Naive thymus-derived CD4-positive, alpha-beta T cell (primary cell): ENCODE data around the gene TBXAS1. TPM values are rescaled to one million over a fixed set of nuclear protein-coding genes. Genes with fewer than 3 reads are reported as not detected.

Source experiments
- ATAC-seq: fragments of 150-1000 bp; cut with Tn5 transposase; 2 replicates; pipeline ENCODE4 v1.10.0; 2021; ENCODE audit warnings: mild to moderate bottlenecking, moderate library complexity
- CTCF ChIA-PET: fragments of 350-600 bp; sonication (Branson Sonifier 250); formaldehyde crosslinking; loops from one replicate; lab custom pipeline; 2021; ENCODE audit warnings: antibody characterized with exemption; lab: Charles Lee
- POLR2A ChIA-PET: fragments of 350-600 bp; sonication (Branson Sonifier 250); formaldehyde crosslinking; loops from one replicate; lab custom pipeline; 2021; ENCODE audit warnings: antibody characterized with exemption, inconsistent platforms; lab: Charles Lee
- DNase-seq, 9 donors: peaks; one replicate each; pipeline versions ENCODE4 v3.0.0 to v3.0.0-alpha.2; 2020 to 2022; ENCODE audit warnings: mixed read lengths in 1 of 9
- H3K27ac ChIP-seq: one replicate; pipeline ENCODE4 v1.7.0; 2013; ENCODE audit warnings: mild to moderate bottlenecking, low read depth, low read length, moderate library complexity
- H3K27me3 ChIP-seq, 2 donors: one replicate each; pipeline ENCODE4 v1.7.0; 2013; ENCODE audit warnings: low read length in 2 of 2, mild to moderate bottlenecking in 2 of 2, moderate library complexity in 2 of 2; ENCODE audit not compliant: control insufficient read depth in 2 of 2, insufficient read depth in 2 of 2
- H3K36me3 ChIP-seq, 3 experiments: 1 replicate in 2 of 3; 2 replicates in 1 of 3; pipeline ENCODE4 v1.7.0; 2013; ENCODE audit warnings: low read length in 3 of 3, mild to moderate bottlenecking in 3 of 3, moderate library complexity in 1 of 3; ENCODE audit not compliant: insufficient read depth in 3 of 3, control insufficient read depth in 2 of 3
- H3K4me1 ChIP-seq, 2 donors: one replicate each; pipeline ENCODE4 v1.7.0; 2013; ENCODE audit warnings: low read length in 2 of 2, mild to moderate bottlenecking in 2 of 2, moderate library complexity in 1 of 2; ENCODE audit not compliant: control insufficient read depth in 2 of 2, insufficient read depth in 2 of 2
- H3K4me3 ChIP-seq: 2 replicates; pipeline ENCODE4 v1.7.0; 2013; ENCODE audit warnings: mild to moderate bottlenecking, low read length
- H3K9me3 ChIP-seq, 3 experiments: 1 replicate in 2 of 3; 2 replicates in 1 of 3; pipeline ENCODE4 v1.7.0; 2013; ENCODE audit warnings: low read length in 3 of 3; ENCODE audit not compliant: control insufficient read depth in 2 of 3
- H3K27ac Mint-ChIP-seq, 9 donors: one replicate each; pipeline ENCODE4 v1.8.0; 2020 to 2022; ENCODE audit warnings: mixed read lengths in 9 of 9, mild to moderate bottlenecking in 8 of 9, moderate library complexity in 5 of 9, inconsistent platforms in 2 of 9
- H3K27me3 Mint-ChIP-seq, 5 donors: one replicate each; pipeline ENCODE4 v1.8.0; 2021 to 2022; ENCODE audit warnings: mixed read lengths in 5 of 5, mild to moderate bottlenecking in 1 of 5
- H3K36me3 Mint-ChIP-seq, 5 donors: one replicate each; pipeline ENCODE4 v1.8.0; 2020 to 2022; ENCODE audit warnings: mixed read lengths in 5 of 5, mild to moderate bottlenecking in 3 of 5, inconsistent platforms in 1 of 5
- H3K4me1 Mint-ChIP-seq, 7 donors: one replicate each; pipeline ENCODE4 v1.8.0; 2020 to 2022; ENCODE audit warnings: mixed read lengths in 7 of 7, mild to moderate bottlenecking in 3 of 7, inconsistent platforms in 1 of 7
- H3K4me3 Mint-ChIP-seq, 10 donors: one replicate each; pipeline ENCODE4 v1.8.0; 2020 to 2022; ENCODE audit warnings: mild to moderate bottlenecking in 10 of 10, mixed read lengths in 10 of 10, moderate library complexity in 6 of 10, inconsistent platforms in 2 of 10
- H3K9me3 Mint-ChIP-seq, 11 donors: one replicate each; pipeline ENCODE4 v1.8.0; 2020 to 2022; ENCODE audit warnings: mixed read lengths in 11 of 11, mild to moderate bottlenecking in 4 of 11, inconsistent platforms in 1 of 11, moderate library complexity in 1 of 11
- intact Hi-C, 2 donors: fragments of 100-400 bp; cut with micrococcal nuclease; formaldehyde crosslinking; loops; one replicate each; pipeline ENCODE4 v1.15.1; 2023
- polyA plus RNA-seq, 2 donors: library from polyadenylated mRNA; unstranded; fragments of 300-500 nt; fragmentation: Illumina TruSeq; gene quantifications; one replicate each; pipeline ENCODE4 v1.2.3, GENCODE V29; 2021
- total RNA-seq, 6 experiments: library from RNA in 5 of 6; stranded (reverse) in 5 of 6; gene quantifications; 1 replicate in 5 of 6; 2 replicates in 1 of 6; pipeline ENCODE4 v1.2.3 and lab custom pipeline; 2021 to 2026

The TBXAS1 gene
- total RNA-seq (10 to 100 TPM in 1 of 5 experiments, 1 to 10 TPM in 4; 2.6 to 70.9 (median 6.7) TPM), polyA plus RNA-seq (1 to 10 TPM; 1.9 to 2.9 TPM), total RNA-seq (lab: John Stamatoyannopoulos, UW) (1.3 reads per million, percentile 2 among the genes with 10 or more reads in this experiment)

DNA sequence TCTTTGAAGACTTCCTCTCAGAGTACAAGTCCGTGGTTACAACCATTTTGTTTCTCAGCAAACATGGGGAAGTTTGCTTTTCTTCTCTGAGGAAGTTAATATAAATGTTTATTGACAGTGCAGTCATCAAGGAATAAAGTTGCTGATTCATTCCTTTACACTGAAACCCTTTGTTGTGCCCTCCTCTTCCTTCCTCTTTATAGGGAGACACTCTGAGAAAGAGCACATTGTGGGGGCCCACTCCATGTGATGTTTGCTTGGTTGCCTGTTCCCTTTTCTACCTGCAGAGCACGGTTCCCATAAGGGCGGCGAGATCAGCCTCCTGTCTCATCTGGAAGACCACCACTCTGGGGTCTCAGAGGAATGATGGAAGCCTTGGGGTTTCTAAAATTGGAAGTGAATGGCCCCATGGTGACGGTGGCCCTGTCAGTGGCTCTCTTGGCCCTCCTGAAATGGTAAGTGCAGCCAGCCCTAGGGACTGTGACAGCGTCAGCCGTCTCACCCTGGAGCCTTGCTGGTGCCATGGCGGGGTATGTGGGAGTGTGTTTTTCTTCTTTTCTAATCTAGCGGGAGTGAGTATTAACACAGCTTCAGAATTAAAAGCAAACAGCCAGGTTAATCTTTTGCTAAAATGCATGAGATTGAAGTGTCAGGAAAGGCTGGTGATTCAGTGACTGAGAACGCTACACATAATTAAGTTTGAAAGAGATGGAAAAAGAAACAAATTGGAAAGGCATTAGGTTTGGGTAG is at the start of gene TBXAS1:
Gene TBXAS1 (plus strand): TSS at position 240 of the 750 bp plus-strand sequence. CDS start 127 bp downstream, at position 367.
- Histone ChIP-seq H3K27me3 (no peaks in the 10 kb centered on the region), H3K4me3 (no peak within 1 kb of the TSS), H3K9me3 (no peaks in the 10 kb centered on the region), H3K36me3 (no peaks in the 10 kb centered on the region), H3K4me1 (peaks cover 0 to 8% of the 10 kb centered on the region in 2 donors), H3K27ac (no peak within 1 kb of the TSS)
- Mint-ChIP-seq H3K9me3 (peaks cover 2 to 16% (median 9%) of the 10 kb centered on the region in 11 donors), H3K36me3 (peaks cover 0 to 13% (median 8%) of the 10 kb centered on the region in 5 donors), H3K4me3 (peak within 1 kb of the TSS; percentile 19 to 78 (median 68)), H3K27me3 (peaks cover 0 to 16% (median 5%) of the 10 kb centered on the region in 5 donors), H3K4me1 (peaks cover 10 to 30% (median 26%) of the 10 kb centered on the region in 7 donors), H3K27ac (peak within 1 kb of the TSS in 8 of 9 donors; percentile 67 to 90 (median 83))
- DNase-seq, result peak in 3 of 9 donors; percentile 6 to 14 (median 12)
- ChIA-PET POLR2A (no interaction called here), CTCF (interaction anchor here (1.2 to 1.7 kb wide), 3 partner anchors 182 to 228 kb away, joined by 3 to 6 read pairs (median 5); no protein-coding TSS in a partner anchor)
- intact Hi-C loops, result loop anchor here in 1 of 2 donors (10.0 kb wide), 1 partner anchor 184 kb away; no protein-coding TSS in a partner anchor
- peak; percentile 87 for ATAC-seq

DNA sequence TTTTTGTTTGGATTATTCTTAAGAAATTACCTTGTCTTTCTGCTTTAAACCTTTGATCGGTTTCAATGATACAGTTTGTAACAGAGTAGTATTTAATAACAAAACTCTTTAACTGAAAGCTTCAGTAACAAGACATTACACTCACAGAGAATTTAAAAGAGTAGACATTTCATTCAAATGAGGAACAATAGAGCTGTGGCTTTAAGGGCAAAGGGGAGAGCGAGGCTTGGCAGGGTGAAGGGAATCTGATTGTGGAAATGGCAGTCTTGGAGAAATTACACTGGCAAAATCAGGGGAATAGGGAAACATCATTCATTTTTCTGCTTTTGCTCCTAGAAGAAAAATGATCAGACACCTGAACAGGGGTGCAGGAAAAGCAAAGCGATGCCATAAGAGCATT is 46.1 kb upstream of the TBXAS1 start:
- intact Hi-C loops, result no loop called here
- ChIA-PET CTCF (interaction anchor here (0.5 to 0.6 kb wide), 2 partner anchors 58 to 136 kb away, joined by 3 read pairs; no protein-coding TSS in a partner anchor), POLR2A (no interaction called here)
- H3K4me3 ChIP-seq, result no peak overlapping the region
- H3K9me3 ChIP-seq, result no peaks in the 10 kb centered on the region
- Mint-ChIP-seq H3K36me3 (peaks cover 0 to 3% (median 0%) of the 10 kb centered on the region in 5 donors), H3K27ac (no peak overlapping the region), H3K27me3 (peaks cover 0 to 29% (median 5%) of the 10 kb centered on the region in 5 donors), H3K9me3 (no peaks in the 10 kb centered on the region), H3K4me1 (peaks cover 8 to 17% (median 15%) of the 10 kb centered on the region in 7 donors), H3K4me3 (no peak overlapping the region)
- H3K27ac ChIP-seq, result no peak overlapping the region
- ATAC-seq (no peak), DNase-seq (no peak)
- H3K36me3 ChIP-seq, result peaks cover 0 to 5% (median 0%) of the 10 kb centered on the region in 3 experiments
- peaks cover 4 to 8% of the 10 kb centered on the region in 2 donors for H3K4me1 ChIP-seq
- H3K27me3 ChIP-seq, result no peaks in the 10 kb centered on the region

DNA sequence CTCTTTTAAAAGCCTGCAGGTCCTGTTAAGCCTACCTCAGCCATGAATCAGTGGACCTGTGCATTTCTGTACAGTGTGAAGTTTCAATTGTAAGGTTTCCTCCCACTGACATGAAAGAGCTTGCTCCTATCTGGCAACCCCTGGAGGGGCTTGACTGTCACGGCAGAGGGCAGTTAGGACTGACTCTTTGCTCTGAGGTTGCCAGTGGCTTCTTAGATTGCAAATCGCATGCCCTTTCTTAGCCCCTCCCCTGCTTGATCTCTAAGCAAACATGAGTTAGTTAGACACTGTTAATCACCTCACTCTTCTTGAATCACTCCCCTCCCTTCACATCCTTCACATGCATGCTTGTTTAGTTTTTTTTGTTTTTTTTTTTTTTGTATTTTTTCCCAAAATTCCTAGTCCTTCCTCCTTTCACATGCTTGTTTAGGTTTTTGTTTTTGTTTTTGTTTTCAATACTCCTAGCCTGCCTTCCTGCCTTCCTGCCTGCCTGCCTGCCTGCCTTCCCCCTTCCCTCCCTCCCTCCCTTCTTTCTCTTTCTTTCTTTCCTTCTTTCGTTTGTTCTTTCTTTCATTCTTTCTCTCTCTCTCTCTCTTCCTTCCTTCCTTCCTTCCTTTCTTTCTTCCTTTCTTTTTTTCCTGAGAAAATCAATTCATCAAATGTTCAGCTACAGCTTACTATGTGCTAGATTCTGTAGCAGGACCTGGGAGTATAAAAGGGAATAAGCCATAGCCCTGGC is 45.2 kb upstream of the TBXAS1 start:
- Histone ChIP-seq H3K9me3 (no peaks in the 10 kb centered on the region), H3K4me3 (no peak overlapping the region), H3K4me1 (peaks cover under 1 to 5% of the 10 kb centered on the region in 2 donors), H3K36me3 (no peaks in the 10 kb centered on the region), H3K27me3 (no peaks in the 10 kb centered on the region), H3K27ac (no peak overlapping the region)
- peaks cover 3 to 13% (median 12%) of the 10 kb centered on the region in 7 donors for H3K4me1 Mint-ChIP-seq
- no peak for DNase-seq
- H3K27ac Mint-ChIP-seq, result no peak overlapping the region
- H3K9me3 Mint-ChIP-seq, result no peaks in the 10 kb centered on the region
- POLR2A ChIA-PET, result interaction anchor here (1.0 kb wide), 1 partner anchor 16 kb away, joined by 3 read pairs; no protein-coding TSS in a partner anchor
- CTCF ChIA-PET, result no interaction called here
- peaks cover 0 to 3% (median 0%) of the 10 kb centered on the region in 5 donors for H3K36me3 Mint-ChIP-seq
- intact Hi-C loops, result no loop called here
- ATAC-seq, result no peak
- no peak overlapping the region for H3K4me3 Mint-ChIP-seq
- H3K27me3 Mint-ChIP-seq, result peaks cover 0 to 26% (median 5%) of the 10 kb centered on the region in 5 donors

DNA sequence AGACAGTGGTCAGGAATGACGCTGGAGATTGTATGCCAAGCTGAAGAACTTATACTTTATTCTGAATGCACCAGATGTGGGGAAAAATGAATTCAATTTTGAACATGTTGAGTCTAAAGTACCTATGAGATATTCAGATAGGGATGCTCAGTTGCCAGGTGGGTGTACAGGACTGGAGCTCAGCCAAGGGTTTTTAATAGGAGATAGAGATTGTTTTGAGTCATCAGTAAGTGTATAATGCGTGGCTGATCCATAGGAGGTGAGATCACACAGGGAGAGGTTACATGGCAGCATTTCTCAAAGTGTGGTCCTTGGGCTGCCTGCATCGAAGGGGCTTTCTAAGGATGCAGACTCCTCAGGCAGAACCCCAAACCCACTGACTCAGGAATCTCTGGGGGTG is 44.4 kb upstream of the TBXAS1 start:
- Mint-ChIP-seq H3K27ac (no peak overlapping the region), H3K36me3 (peaks cover 0 to 3% (median 0%) of the 10 kb centered on the region in 5 donors), H3K4me3 (no peak overlapping the region), H3K27me3 (peaks cover 0 to 19% (median 5%) of the 10 kb centered on the region in 5 donors), H3K9me3 (no peaks in the 10 kb centered on the region), H3K4me1 (peaks cover 0 to 5% (median 4%) of the 10 kb centered on the region in 7 donors)
- no peak overlapping the region for H3K4me3 ChIP-seq
- no peaks in the 10 kb centered on the region for H3K9me3 ChIP-seq
- ChIA-PET POLR2A (interaction anchor here (0.9 to 1.0 kb wide), 2 partner anchors 16 to 69 kb away, joined by 3 read pairs; no protein-coding TSS in a partner anchor), CTCF (no interaction called here)
- no peaks in the 10 kb centered on the region for H3K36me3 ChIP-seq
- H3K27ac ChIP-seq, result no peak overlapping the region
- ATAC-seq, result no peak
- DNase-seq, result no peak
- no peaks in the 10 kb centered on the region for H3K4me1 ChIP-seq
- intact Hi-C loops, result no loop called here
- H3K27me3 ChIP-seq, result no peaks in the 10 kb centered on the region

DNA sequence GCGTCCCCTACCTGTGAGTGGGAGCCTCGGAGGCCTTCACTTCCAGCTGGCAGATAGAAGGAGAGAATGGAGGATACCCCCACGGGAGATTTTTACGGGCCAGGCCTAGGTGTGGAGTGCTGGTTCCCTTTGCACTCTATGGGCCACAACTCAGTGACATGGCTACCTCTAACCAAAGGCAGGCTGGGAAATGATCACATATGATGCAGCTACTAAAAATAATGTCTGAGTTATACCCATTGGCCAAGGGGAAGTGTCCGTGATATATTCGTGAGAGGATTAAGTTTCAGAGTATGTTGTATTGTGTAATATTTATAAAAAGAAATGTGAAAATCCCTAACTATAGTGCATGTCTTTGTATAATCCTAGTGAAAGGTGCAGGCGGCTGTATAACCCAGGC is 37.7 kb upstream of the TBXAS1 start:
- H3K4me3 Mint-ChIP-seq, result no peak overlapping the region
- intact Hi-C loops, result loop anchor here in 1 of 2 donors (5.0 kb wide), 1 partner anchor 51 kb away; no protein-coding TSS in a partner anchor
- H3K27ac Mint-ChIP-seq, result no peak overlapping the region
- ChIA-PET CTCF (no interaction called here), POLR2A (no interaction called here)
- H3K27me3 Mint-ChIP-seq, result peaks cover 0 to 8% (median 0%) of the 10 kb centered on the region in 5 donors
- H3K9me3 ChIP-seq, result no peaks in the 10 kb centered on the region
- H3K36me3 Mint-ChIP-seq, result peaks cover 0 to 5% (median 4%) of the 10 kb centered on the region in 5 donors
- H3K4me1 ChIP-seq, result no peaks in the 10 kb centered on the region
- no peak overlapping the region for H3K27ac ChIP-seq
- no peaks in the 10 kb centered on the region for H3K36me3 ChIP-seq
- no peak overlapping the region for H3K4me3 ChIP-seq
- DNase-seq (no peak), ATAC-seq (no peak)
- H3K27me3 ChIP-seq, result no peaks in the 10 kb centered on the region
- H3K4me1 Mint-ChIP-seq, result peaks cover 0 to 1% (median 0%) of the 10 kb centered on the region in 7 donors
- peaks cover 0 to 5% (median 4%) of the 10 kb centered on the region in 11 donors for H3K9me3 Mint-ChIP-seq

DNA sequence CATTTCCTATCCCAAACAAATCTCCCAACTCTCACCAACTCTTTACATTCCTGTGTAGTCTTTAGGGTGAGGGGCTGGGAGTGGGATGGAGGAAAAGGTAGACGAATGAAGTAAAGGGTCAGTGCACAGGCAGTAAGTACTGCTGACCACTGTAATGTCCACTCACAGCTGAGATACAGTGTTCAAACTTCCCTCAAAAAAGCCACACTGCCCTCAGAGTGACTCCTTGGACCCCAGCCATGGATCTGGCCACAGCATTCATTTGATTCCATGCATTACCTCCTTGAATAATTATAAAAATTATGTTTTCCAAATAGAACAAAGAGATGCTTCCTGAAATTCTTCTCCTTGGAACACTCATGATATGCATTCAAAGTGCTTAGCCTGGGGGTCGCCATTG is 31.5 kb upstream of the TBXAS1 start:
- Histone ChIP-seq H3K4me1 (no peaks in the 10 kb centered on the region), H3K27me3 (no peaks in the 10 kb centered on the region), H3K36me3 (no peaks in the 10 kb centered on the region), H3K9me3 (no peaks in the 10 kb centered on the region), H3K4me3 (no peak overlapping the region), H3K27ac (no peak overlapping the region)
- Mint-ChIP-seq H3K9me3 (peaks cover 0 to 11% (median 5%) of the 10 kb centered on the region in 11 donors), H3K4me1 (peaks cover 2 to 19% (median 10%) of the 10 kb centered on the region in 7 donors), H3K36me3 (peaks cover 0 to 7% (median 4%) of the 10 kb centered on the region in 5 donors), H3K27me3 (peaks cover 0 to 1% (median 0%) of the 10 kb centered on the region in 5 donors), H3K4me3 (no peak overlapping the region), H3K27ac (no peak overlapping the region)
- no peak for ATAC-seq
- no peak for DNase-seq
- intact Hi-C loops, result no loop called here
- POLR2A ChIA-PET, result no interaction called here
- CTCF ChIA-PET, result no interaction called here
